Neural progenitor cell (in vitro differentiated cells): ENCODE results near the gene DRAXIN. TPM values are rescaled to one million over a fixed set of nuclear protein-coding genes. Genes with fewer than 3 reads are reported as not detected.

Experiments used
- DNase-seq: peaks from one replicate; pipeline ENCODE4 v3.0.0-alpha.2; 2016; ENCODE audit warnings: low spot score
- H2AFZ ChIP-seq: fragments of 200-600 bp; sonication (generic); replicated peaks from 2 replicates; pipeline ENCODE4 v1.6.1; 2016; ENCODE audit warnings: antibody characterized with exemption
- H3F3A ChIP-seq: fragments of 200-600 bp; sonication (generic); 2 replicates; pipeline ENCODE4 v1.6.1; 2016; ENCODE audit warnings: antibody characterized with exemption, low read depth
- H3K27ac ChIP-seq: fragments of 200-600 bp; sonication (generic); 2 replicates; pipeline ENCODE4 v1.5.1; 2016; ENCODE audit warnings: mild to moderate bottlenecking
- H3K27me3 ChIP-seq: fragments of 200-600 bp; sonication (generic); 2 replicates; pipeline ENCODE4 v1.6.1; 2016; ENCODE audit warnings: mild to moderate bottlenecking, moderate library complexity
- H3K36me3 ChIP-seq: fragments of 200-600 bp; sonication (generic); 2 replicates; pipeline ENCODE4 v1.5.1; 2016
- H3K4me1 ChIP-seq: fragments of 200-600 bp; sonication (generic); 2 replicates; pipeline ENCODE4 v1.6.1; 2016; ENCODE audit warnings: mixed run types
- H3K4me2 ChIP-seq: fragments of 200-600 bp; sonication (generic); 2 replicates; pipeline ENCODE4 v1.6.1; 2016
- H3K4me3 ChIP-seq: fragments of 200-600 bp; sonication (generic); 2 replicates; pipeline ENCODE4 v1.5.1; 2016
- H3K79me2 ChIP-seq: fragments of 200-600 bp; sonication (generic); 2 replicates; pipeline ENCODE4 v1.6.1; 2016; ENCODE audit warnings: low read depth
- H3K9ac ChIP-seq: fragments of 200-600 bp; sonication (generic); 2 replicates; pipeline ENCODE4 v1.6.1; 2016
- H3K9me3 ChIP-seq: fragments of 200-600 bp; sonication (generic); 2 replicates; pipeline ENCODE4 v1.5.1; 2016; ENCODE audit warnings: low read depth
- H4K20me1 ChIP-seq: fragments of 200-600 bp; sonication (generic); 2 replicates; pipeline ENCODE4 v1.6.1; 2016; ENCODE audit warnings: low read depth
- H3K27ac Mint-ChIP-seq: 3 replicates; pipeline ENCODE4 v1.8.0; 2021; ENCODE audit warnings: mixed read lengths
- H3K27me3 Mint-ChIP-seq: 2 replicates; pipeline ENCODE4 v1.8.0; 2022; ENCODE audit warnings: low read depth, mild to moderate bottlenecking, inconsistent platforms, moderate library complexity, mixed read lengths; ENCODE audit not compliant: insufficient read depth
- H3K36me3 Mint-ChIP-seq: 3 replicates; pipeline ENCODE4 v1.8.0; 2021; ENCODE audit warnings: mixed read lengths
- H3K4me1 Mint-ChIP-seq: 3 replicates; pipeline ENCODE4 v1.8.0; 2021; ENCODE audit warnings: mixed read lengths
- H3K4me3 Mint-ChIP-seq: 3 replicates; pipeline ENCODE4 v1.8.0; 2021; ENCODE audit warnings: mild to moderate bottlenecking, moderate library complexity, mixed read lengths
- H3K9me3 Mint-ChIP-seq: 3 replicates; pipeline ENCODE4 v1.8.0; 2020; ENCODE audit warnings: mixed read lengths
- CTCF ChIP-seq: fragments of 200-600 bp; sonication (generic); IDR thresholded peaks from 2 replicates; pipeline ENCODE4 v1.5.1; 2017; ENCODE audit warnings: antibody characterized with exemption, mild to moderate bottlenecking
- EZH2 ChIP-seq: fragments of 200-600 bp; sonication (generic); IDR thresholded peaks from 2 replicates; pipeline ENCODE4 v1.6.1; 2017; ENCODE audit warnings: antibody characterized with exemption, mild to moderate bottlenecking, moderate library complexity
- EZH2phosphoT487 ChIP-seq: fragments of 200-600 bp; sonication (generic); IDR thresholded peaks from 2 replicates; pipeline ENCODE4 v1.6.1; 2017; ENCODE audit warnings: antibody characterized with exemption
- total RNA-seq: library from RNA; depleted of rRNA; stranded (reverse); fragments of >200 nt; gene quantifications from 2 replicates; pipeline ENCODE4 v1.2.3, GENCODE V29; 2015; ENCODE audit warnings: low replicate concordance

Gene DRAXIN
- total RNA-seq, 1 donor from 2014 or later, result 27.1 TPM

- H3K27ac ChIP-seq, result no peak overlapping the region
- Mint-ChIP-seq H3K4me3 (no peak overlapping the region), H3K9me3 (no peaks in the 10 kb centered on the region), H3K27me3 (no peaks in the 10 kb centered on the region), H3K36me3 (peaks cover 7% of the 10 kb centered on the region), H3K27ac (no peak overlapping the region), H3K4me1 (peaks cover 20% of the 10 kb centered on the region)
- H3K4me2 ChIP-seq, result no peak overlapping the region
- peaks cover 14% of the 10 kb centered on the region for H3K4me1 ChIP-seq
- H3K36me3 ChIP-seq, result no peaks in the 10 kb centered on the region
- H3K79me2 ChIP-seq, result no peaks in the 10 kb centered on the region
- H3K4me3 ChIP-seq, result no peak overlapping the region
- no peaks in the 10 kb centered on the region for H3K9me3 ChIP-seq
- H4K20me1 ChIP-seq, result no peaks in the 10 kb centered on the region
- TF ChIP-seq CTCF (no peak), EZH2 (no peak), EZH2phosphoT487 (no peak)
- no peak for DNase-seq
- H3K27me3 ChIP-seq, result no peaks in the 10 kb centered on the region
- H2AFZ ChIP-seq, result no peak overlapping the region
- H3K9ac ChIP-seq, result no peak overlapping the region
- H3F3A ChIP-seq, result peaks cover 4% of the 10 kb centered on the region
These were observed 57.0 kb downstream of the DRAXIN start for GRCh38 chr1:11748294-11749202.

GRCh38 chr1:11749203-11749689 lies 57.7 kb downstream of the DRAXIN start:
- Histone ChIP-seq H3K4me2 (no peak overlapping the region), H3K36me3 (no peaks in the 10 kb centered on the region), H3K79me2 (no peaks in the 10 kb centered on the region), H3K9me3 (no peaks in the 10 kb centered on the region), H3K4me3 (no peak overlapping the region), H3K4me1 (peaks cover 14% of the 10 kb centered on the region), H2AFZ (no peak overlapping the region), H4K20me1 (no peaks in the 10 kb centered on the region), H3F3A (peaks cover 4% of the 10 kb centered on the region), H3K27ac (no peak overlapping the region), H3K9ac (no peak overlapping the region), H3K27me3 (no peaks in the 10 kb centered on the region)
- Mint-ChIP-seq H3K9me3 (no peaks in the 10 kb centered on the region), H3K27ac (no peak overlapping the region), H3K27me3 (peaks cover 3% of the 10 kb centered on the region), H3K4me1 (peaks cover 27% of the 10 kb centered on the region), H3K4me3 (no peak overlapping the region), H3K36me3 (peaks cover 7% of the 10 kb centered on the region)
- DNase-seq, result peak; percentile 49
- TF ChIP-seq EZH2 (no peak), CTCF (peak; percentile 45), EZH2phosphoT487 (no peak)

- H3K4me2 ChIP-seq, result no peak overlapping the region
- no peaks in the 10 kb centered on the region for H4K20me1 ChIP-seq
- H3K27me3 ChIP-seq, result no peaks in the 10 kb centered on the region
- H3K4me3 ChIP-seq, result no peak overlapping the region
- H3K9ac ChIP-seq, result no peak overlapping the region
- no peaks in the 10 kb centered on the region for H3K79me2 ChIP-seq
- peaks cover 7% of the 10 kb centered on the region for H3K36me3 Mint-ChIP-seq
- H3K4me3 Mint-ChIP-seq, result no peak overlapping the region
- H3K27me3 Mint-ChIP-seq, result peaks cover 5% of the 10 kb centered on the region
- H2AFZ ChIP-seq, result no peak overlapping the region
- TF ChIP-seq EZH2phosphoT487, result no peak
- TF ChIP-seq CTCF, result no peak
- TF ChIP-seq EZH2, result no peak
- no peaks in the 10 kb centered on the region for H3K9me3 Mint-ChIP-seq
- no peak overlapping the region for H3K27ac Mint-ChIP-seq
- no peaks in the 10 kb centered on the region for H3K36me3 ChIP-seq
- peak; percentile 0 for DNase-seq
- peaks cover 14% of the 10 kb centered on the region for H3K4me1 ChIP-seq
- no peaks in the 10 kb centered on the region for H3K9me3 ChIP-seq
- no peak overlapping the region for H3K27ac ChIP-seq
- peaks cover 31% of the 10 kb centered on the region for H3K4me1 Mint-ChIP-seq
- H3F3A ChIP-seq, result peaks cover 4% of the 10 kb centered on the region
These were observed 58.5 kb downstream of the DRAXIN start for GRCh38 chr1:11749996-11750395.
